ENCODE results near the gene SMAD6. TPM values are rescaled to one million over a fixed set of nuclear protein-coding genes. Genes with fewer than 3 reads are reported as not detected.

SMAD6 gene
- total RNA-seq, 1 donor from 2014 or later: 0.43 TPM

- H3K27ac Mint-ChIP-seq: no peak overlapping the region
- intact Hi-C loops (cut with micrococcal nuclease): no loop called here
- DNase-seq (ENCODE audit: low spot score): no peak
- H3K4me3 Mint-ChIP-seq (ENCODE audit: low read depth): no peak overlapping the region
- H3K36me3 Mint-ChIP-seq (ENCODE audit: low read depth): no peaks in the 10 kb centered on the region
- H3K9me3 Mint-ChIP-seq: no peaks in the 10 kb centered on the region
- H3K4me1 Mint-ChIP-seq (ENCODE audit: low read depth): no peaks in the 10 kb centered on the region
- peaks cover 7% of the 10 kb centered on the region for H3K27me3 Mint-ChIP-seq (ENCODE audit: low read depth)
Measured at GRCh38 chr15:66661432-66662096, 40.5 kb upstream of the SMAD6 start.

GRCh38 chr15:66662522-66662921 lies 39.5 kb upstream of the SMAD6 start:
- intact Hi-C loops (cut with micrococcal nuclease): no loop called here
- H3K4me1 Mint-ChIP-seq (ENCODE audit: low read depth): no peaks in the 10 kb centered on the region
- H3K27ac Mint-ChIP-seq: no peak overlapping the region
- H3K9me3 Mint-ChIP-seq: no peaks in the 10 kb centered on the region
- no peak overlapping the region for H3K4me3 Mint-ChIP-seq (ENCODE audit: low read depth)
- H3K36me3 Mint-ChIP-seq (ENCODE audit: low read depth): no peaks in the 10 kb centered on the region
- DNase-seq (ENCODE audit: low spot score): no peak
- H3K27me3 Mint-ChIP-seq (ENCODE audit: low read depth): peaks cover 7% of the 10 kb centered on the region

GRCh38 chr15:66663664-66664063 lies 38.4 kb upstream of the SMAD6 start:
- no peaks in the 10 kb centered on the region for H3K9me3 Mint-ChIP-seq
- DNase-seq (ENCODE audit: low spot score): no peak
- no peak overlapping the region for H3K4me3 Mint-ChIP-seq (ENCODE audit: low read depth)
- intact Hi-C loops (cut with micrococcal nuclease): no loop called here
- no peak overlapping the region for H3K27ac Mint-ChIP-seq
- peaks cover 10% of the 10 kb centered on the region for H3K27me3 Mint-ChIP-seq (ENCODE audit: low read depth)
- H3K36me3 Mint-ChIP-seq (ENCODE audit: low read depth): no peaks in the 10 kb centered on the region
- H3K4me1 Mint-ChIP-seq (ENCODE audit: low read depth): no peaks in the 10 kb centered on the region

GRCh38 chr15:66670175-66670574 lies 31.9 kb upstream of the SMAD6 start:
- peaks cover 3% of the 10 kb centered on the region for H3K4me1 Mint-ChIP-seq (ENCODE audit: low read depth)
- no peak overlapping the region for H3K4me3 Mint-ChIP-seq (ENCODE audit: low read depth)
- intact Hi-C loops (cut with micrococcal nuclease): no loop called here
- H3K27me3 Mint-ChIP-seq (ENCODE audit: low read depth): peaks cover 7% of the 10 kb centered on the region
- H3K36me3 Mint-ChIP-seq (ENCODE audit: low read depth): no peaks in the 10 kb centered on the region
- DNase-seq (ENCODE audit: low spot score): no peak
- no peak overlapping the region for H3K27ac Mint-ChIP-seq
- no peaks in the 10 kb centered on the region for H3K9me3 Mint-ChIP-seq

- Mint-ChIP-seq H3K9me3 (no peaks in the 10 kb centered on the region), H3K27ac (no peak overlapping the region), H3K36me3 (ENCODE audit: low read depth) (no peaks in the 10 kb centered on the region)
Measured at GRCh38 chr15:66670762-66671580, 31.1 kb upstream of the SMAD6 start.

GRCh38 chr15:66672867-66673266 lies 29.2 kb upstream of the SMAD6 start:
- intact Hi-C loops (cut with micrococcal nuclease): no loop called here
- H3K4me3 Mint-ChIP-seq (ENCODE audit: low read depth): no peak overlapping the region
- peaks cover 1% of the 10 kb centered on the region for H3K27me3 Mint-ChIP-seq (ENCODE audit: low read depth)
- H3K4me1 Mint-ChIP-seq (ENCODE audit: low read depth): peaks cover 6% of the 10 kb centered on the region
- H3K27ac Mint-ChIP-seq: no peak overlapping the region
- no peaks in the 10 kb centered on the region for H3K36me3 Mint-ChIP-seq (ENCODE audit: low read depth)
- DNase-seq (ENCODE audit: low spot score): no peak
- no peaks in the 10 kb centered on the region for H3K9me3 Mint-ChIP-seq

More at GRCh38 chr15:66670762-66671580, 31.1 kb upstream of the SMAD6 start:
- Mint-ChIP-seq H3K4me3 (ENCODE audit: low read depth) (no peak overlapping the region), H3K4me1 (ENCODE audit: low read depth) (peaks cover 6% of the 10 kb centered on the region), H3K27me3 (ENCODE audit: low read depth) (peaks cover 7% of the 10 kb centered on the region)
- DNase-seq (ENCODE audit: low spot score): no peak
- intact Hi-C loops (cut with micrococcal nuclease): no loop called here

GRCh38 chr15:66673410-66674322 lies 28.4 kb upstream of the SMAD6 start:
- Mint-ChIP-seq H3K27me3 (ENCODE audit: low read depth) (no peaks in the 10 kb centered on the region), H3K36me3 (ENCODE audit: low read depth) (no peaks in the 10 kb centered on the region), H3K4me1 (ENCODE audit: low read depth) (peaks cover 6% of the 10 kb centered on the region), H3K4me3 (ENCODE audit: low read depth) (no peak overlapping the region), H3K9me3 (no peaks in the 10 kb centered on the region), H3K27ac (no peak overlapping the region)
- DNase-seq (ENCODE audit: low spot score): no peak
- intact Hi-C loops (cut with micrococcal nuclease): no loop called here

GRCh38 chr15:66674756-66675155 lies 27.3 kb upstream of the SMAD6 start:
- H3K27ac Mint-ChIP-seq: no peak overlapping the region
- intact Hi-C loops (cut with micrococcal nuclease): no loop called here
- H3K9me3 Mint-ChIP-seq: no peaks in the 10 kb centered on the region
- no peak for DNase-seq (ENCODE audit: low spot score)
- peaks cover 6% of the 10 kb centered on the region for H3K4me1 Mint-ChIP-seq (ENCODE audit: low read depth)
- no peaks in the 10 kb centered on the region for H3K27me3 Mint-ChIP-seq (ENCODE audit: low read depth)
- no peaks in the 10 kb centered on the region for H3K36me3 Mint-ChIP-seq (ENCODE audit: low read depth)
- no peak overlapping the region for H3K4me3 Mint-ChIP-seq (ENCODE audit: low read depth)

GRCh38 chr15:66675446-66675845 lies 26.6 kb upstream of the SMAD6 start:
- no peak for DNase-seq (ENCODE audit: low spot score)
- Mint-ChIP-seq H3K27me3 (ENCODE audit: low read depth) (no peaks in the 10 kb centered on the region), H3K9me3 (no peaks in the 10 kb centered on the region), H3K27ac (no peak overlapping the region), H3K4me3 (ENCODE audit: low read depth) (no peak overlapping the region), H3K4me1 (ENCODE audit: low read depth) (peaks cover 6% of the 10 kb centered on the region), H3K36me3 (ENCODE audit: low read depth) (no peaks in the 10 kb centered on the region)
- intact Hi-C loops (cut with micrococcal nuclease): no loop called here

- no peak for DNase-seq (ENCODE audit: low spot score)
- Mint-ChIP-seq H3K9me3 (peaks cover 6% of the 10 kb centered on the region), H3K4me1 (ENCODE audit: low read depth) (peaks cover 6% of the 10 kb centered on the region), H3K27ac (no peak overlapping the region), H3K36me3 (ENCODE audit: low read depth) (no peaks in the 10 kb centered on the region), H3K4me3 (ENCODE audit: low read depth) (no peak overlapping the region), H3K27me3 (ENCODE audit: low read depth) (no peaks in the 10 kb centered on the region)
- intact Hi-C loops (cut with micrococcal nuclease): no loop called here
Measured at GRCh38 chr15:66677336-66677735, 24.7 kb upstream of the SMAD6 start.

GRCh38 chr15:66679061-66679656 lies 22.9 kb upstream of the SMAD6 start:
- Mint-ChIP-seq H3K4me1 (ENCODE audit: low read depth) (peaks cover 6% of the 10 kb centered on the region), H3K4me3 (ENCODE audit: low read depth) (no peak overlapping the region), H3K27ac (no peak overlapping the region), H3K27me3 (ENCODE audit: low read depth) (peaks cover 3% of the 10 kb centered on the region), H3K36me3 (ENCODE audit: low read depth) (no peaks in the 10 kb centered on the region), H3K9me3 (peaks cover 19% of the 10 kb centered on the region)
- intact Hi-C loops (cut with micrococcal nuclease): no loop called here
- DNase-seq (ENCODE audit: low spot score): no peak

GRCh38 chr15:66679657-66680108 lies 22.4 kb upstream of the SMAD6 start:
- H3K4me3 Mint-ChIP-seq (ENCODE audit: low read depth): no peak overlapping the region
- H3K36me3 Mint-ChIP-seq (ENCODE audit: low read depth): no peaks in the 10 kb centered on the region
- DNase-seq (ENCODE audit: low spot score): no peak
- H3K27me3 Mint-ChIP-seq (ENCODE audit: low read depth): peaks cover 3% of the 10 kb centered on the region
- intact Hi-C loops (cut with micrococcal nuclease): no loop called here
- no peak overlapping the region for H3K27ac Mint-ChIP-seq
- H3K4me1 Mint-ChIP-seq (ENCODE audit: low read depth): peaks cover 6% of the 10 kb centered on the region
- peaks cover 19% of the 10 kb centered on the region for H3K9me3 Mint-ChIP-seq
